ENCODE results near the gene KANK4. TPM values are rescaled to one million over a fixed set of nuclear protein-coding genes. Genes with fewer than 3 reads are reported as not detected.

KANK4 gene
- total RNA-seq, 2 experiments from 2014 or later = not detected

- ChIA-PET POLR2A (no interaction called here), CTCF (no interaction called here)
- no peak for TF ChIP-seq CTCF (IDR thresholded peaks at IDR 0.05)
- DNase-seq (no peak), ATAC-seq (no peak)
- H3K4me1 Mint-ChIP-seq (ENCODE audit: low read depth) = peaks cover 4% of the 10 kb centered on the region
- no peak overlapping the region for H3K4me3 Mint-ChIP-seq
- no peaks in the 10 kb centered on the region for H3K9me3 Mint-ChIP-seq
- intact Hi-C loops (cut with micrococcal nuclease) = no loop called here
- H3K36me3 Mint-ChIP-seq (ENCODE audit: low read depth) = no peaks in the 10 kb centered on the region
- peaks cover 23% of the 10 kb centered on the region for H3K27me3 Mint-ChIP-seq
- H3K27ac Mint-ChIP-seq = no peak overlapping the region
These were observed 123.0 kb downstream of the KANK4 start for GRCh38 chr1:62196086-62196690.

GRCh38 chr1:62194651-62195544 is 124.3 kb downstream of the KANK4 start, which contains the start of gene L1TD1:
Gene L1TD1, plus strand, starts transcription at chr1:62194849. Its CDS starts 11,780 bp downstream, at chr1:62206629.
- H3K27me3 Mint-ChIP-seq = peaks cover 23% of the 10 kb centered on the region
- H3K4me3 Mint-ChIP-seq = no peak within 1 kb of the TSS
- H3K9me3 Mint-ChIP-seq = no peaks in the 10 kb centered on the region
- no peaks in the 10 kb centered on the region for H3K36me3 Mint-ChIP-seq (ENCODE audit: low read depth)
- DNase-seq = no peak
- no peak within 1 kb of the TSS for H3K27ac Mint-ChIP-seq
- no peak for ATAC-seq
- POLR2A ChIA-PET = no interaction called here
- intact Hi-C loops (cut with micrococcal nuclease) = no loop called here
- no peak for TF ChIP-seq CTCF (IDR thresholded peaks at IDR 0.05)
- H3K4me1 Mint-ChIP-seq (ENCODE audit: low read depth) = peaks cover 4% of the 10 kb centered on the region
- CTCF ChIA-PET = no interaction called here

- H3K4me1 Mint-ChIP-seq (ENCODE audit: low read depth) = no peaks in the 10 kb centered on the region
- no peaks in the 10 kb centered on the region for H3K9me3 Mint-ChIP-seq
- DNase-seq (no peak), ATAC-seq (no peak)
- no peaks in the 10 kb centered on the region for H3K27me3 Mint-ChIP-seq
- H3K27ac Mint-ChIP-seq = no peak overlapping the region
- TF ChIP-seq CTCF (IDR thresholded peaks at IDR 0.05) = no peak
- intact Hi-C loops (cut with micrococcal nuclease) = no loop called here
- ChIA-PET CTCF (interaction anchor here (2.2 kb wide), 1 partner anchor 13 kb away, joined by 8 read pairs; no protein-coding TSS in a partner anchor), POLR2A (no interaction called here)
- H3K36me3 Mint-ChIP-seq (ENCODE audit: low read depth) = no peaks in the 10 kb centered on the region
- H3K4me3 Mint-ChIP-seq = no peak overlapping the region
These were observed 131.1 kb downstream of the KANK4 start for GRCh38 chr1:62188111-62188510.

- Mint-ChIP-seq H3K9me3 (no peaks in the 10 kb centered on the region), H3K4me1 (ENCODE audit: low read depth) (no peaks in the 10 kb centered on the region), H3K27ac (no peak overlapping the region), H3K27me3 (no peaks in the 10 kb centered on the region), H3K4me3 (no peak overlapping the region), H3K36me3 (ENCODE audit: low read depth) (no peaks in the 10 kb centered on the region)
- ChIA-PET POLR2A (no interaction called here), CTCF (interaction anchor here (2.2 kb wide), 1 partner anchor 12 kb away, joined by 8 read pairs; no protein-coding TSS in a partner anchor)
- TF ChIP-seq CTCF (IDR thresholded peaks at IDR 0.05) = no peak
- DNase-seq (no peak), ATAC-seq (no peak)
- intact Hi-C loops (cut with micrococcal nuclease) = no loop called here
These were observed 131.7 kb downstream of the KANK4 start for GRCh38 chr1:62187548-62187947.

Other genes starting within 250 kb of the KANK4 start
- not detected for gene L1TD1, start 124.6 kb downstream of the KANK4 start, total RNA-seq
- gene USP1, start 117.6 kb upstream of the KANK4 start, total RNA-seq = 10 to 100 TPM; 67.3 to 68.1 TPM